ENCODE measurements around the gene FAP.

DNA sequence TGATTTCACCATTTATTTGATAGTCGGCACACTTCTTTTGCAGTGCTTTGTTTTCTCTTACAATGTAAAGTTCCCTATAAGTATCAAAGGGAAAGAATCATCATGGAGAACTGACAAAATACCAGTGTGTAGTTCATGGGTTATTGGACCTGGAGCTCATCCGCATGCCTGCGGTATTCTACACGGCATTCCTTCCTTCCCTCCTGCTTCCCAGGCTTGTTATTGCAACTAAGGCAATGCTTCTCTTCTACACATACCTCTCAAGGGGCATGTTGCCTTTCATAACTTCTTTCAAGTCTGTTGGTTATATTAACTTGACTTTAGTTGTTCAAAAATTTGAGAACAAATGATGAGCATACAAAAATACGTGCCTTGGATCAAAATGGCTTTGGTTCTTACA is 24.3 kb upstream of the FAP start:
- TF ChIP-seq, protein P1, sequence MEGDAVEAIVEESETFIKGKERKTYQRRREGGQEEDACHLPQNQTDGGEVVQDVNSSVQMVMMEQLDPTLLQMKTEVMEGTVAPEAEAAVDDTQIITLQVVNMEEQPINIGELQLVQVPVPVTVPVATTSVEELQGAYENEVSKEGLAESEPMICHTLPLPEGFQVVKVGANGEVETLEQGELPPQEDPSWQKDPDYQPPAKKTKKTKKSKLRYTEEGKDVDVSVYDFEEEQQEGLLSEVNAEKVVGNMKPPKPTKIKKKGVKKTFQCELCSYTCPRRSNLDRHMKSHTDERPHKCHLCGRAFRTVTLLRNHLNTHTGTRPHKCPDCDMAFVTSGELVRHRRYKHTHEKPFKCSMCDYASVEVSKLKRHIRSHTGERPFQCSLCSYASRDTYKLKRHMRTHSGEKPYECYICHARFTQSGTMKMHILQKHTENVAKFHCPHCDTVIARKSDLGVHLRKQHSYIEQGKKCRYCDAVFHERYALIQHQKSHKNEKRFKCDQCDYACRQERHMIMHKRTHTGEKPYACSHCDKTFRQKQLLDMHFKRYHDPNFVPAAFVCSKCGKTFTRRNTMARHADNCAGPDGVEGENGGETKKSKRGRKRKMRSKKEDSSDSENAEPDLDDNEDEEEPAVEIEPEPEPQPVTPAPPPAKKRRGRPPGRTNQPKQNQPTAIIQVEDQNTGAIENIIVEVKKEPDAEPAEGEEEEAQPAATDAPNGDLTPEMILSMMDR (conservative IDR thresholded peaks at IDR 0.05; ENCODE audit: low read depth, low read length) = no peak
- no peak for TF ChIP-seq EZH2 (IDR thresholded peaks at IDR 0.05; ENCODE audit: borderline replicate concordance, low read depth, low read length, poor library complexity, severe bottlenecking)

Data from A673 (cell line).